Endothelial cell of umbilical vein (primary cell): ENCODE data around the gene EML4. TPM values are rescaled to one million over a fixed set of nuclear protein-coding genes. Genes with fewer than 3 reads are reported as not detected.

Experiments used
- BruUV-seq: library from RNA; stranded (reverse); fragments of 400-500 nt; replicated peaks from 2 replicates; lab custom pipeline; 2021; lab: Mats Ljungman, UMichigan
- CTCF ChIA-PET: fragments of 300-600, 350-600 bp; sonication (Branson Sonifier 250); formaldehyde crosslinking; loops from one replicate; lab custom pipeline; 2021; ENCODE audit warnings: antibody characterized with exemption, inconsistent platforms; lab: Charles Lee
- POLR2A ChIA-PET: fragments of 300-600, 350-600 bp; sonication (Branson Sonifier 250); formaldehyde crosslinking; loops from one replicate; lab custom pipeline; 2021; ENCODE audit warnings: antibody characterized with exemption, inconsistent platforms; lab: Charles Lee
- DNase-seq: peaks from one replicate; pipeline ENCODE4 v3.0.0-alpha.2; 2011; ENCODE audit warnings: low read depth, low spot score
- FAIRE-seq: peaks from 2 replicates; lab custom pipeline; 2011; peaks lifted over from hg19 to GRCh38; lab: Jason Lieb, UNC
- H2AFZ ChIP-seq: 2 replicates; pipeline ENCODE4 v1.6.0; 2012; ENCODE audit warnings: low read depth, low read length, control low read depth, inconsistent platforms
- H3K27ac ChIP-seq: 2 replicates; pipeline ENCODE4 v1.5.1; 2011; ENCODE audit warnings: low read depth, mild to moderate bottlenecking, control low read depth, low read length, moderate library complexity; ENCODE audit not compliant: insufficient read depth
- H3K27me3 ChIP-seq, 2 experiments: 2 replicates each; pipeline versions ENCODE4 v1.6.0 to v1.6.1; 2011; ENCODE audit warnings: low read length in 2 of 2, mixed read lengths in 1 of 2; ENCODE audit not compliant: control insufficient read depth in 2 of 2, insufficient read depth in 2 of 2
- H3K36me3 ChIP-seq, 2 experiments: 2 replicates in 1 of 2; 3 replicates in 1 of 2; pipeline ENCODE4 v1.5.1; 2011; ENCODE audit warnings: low read length in 2 of 2, mild to moderate bottlenecking in 1 of 2, moderate library complexity in 1 of 2; ENCODE audit not compliant: control insufficient read depth in 2 of 2, insufficient read depth in 2 of 2; ENCODE audit errors: extremely low read depth in 1 of 2
- H3K4me1 ChIP-seq: 3 replicates; pipeline ENCODE4 v1.5.1; 2011; ENCODE audit warnings: mild to moderate bottlenecking, low read length; ENCODE audit not compliant: control insufficient read depth, insufficient read depth; ENCODE audit errors: extremely low read depth
- H3K4me2 ChIP-seq: 2 replicates; pipeline ENCODE4 v1.6.1; 2011; ENCODE audit warnings: low read length, control low read depth, mixed read lengths; ENCODE audit not compliant: insufficient read depth
- H3K4me3 ChIP-seq, 3 experiments: fragments of 200-600 bp in 1 of 3; sonication (generic), shearing (Covaris generic) in 1 of 3; replicated peaks in 1 of 3; 2 replicates each; pipeline ENCODE4 v1.5.1; 2011 to 2016; ENCODE audit warnings: control low read depth in 3 of 3, low read length in 3 of 3, mild to moderate bottlenecking in 2 of 3, inconsistent platforms in 1 of 3, low read depth in 1 of 3, moderate library complexity in 1 of 3; ENCODE audit not compliant: insufficient read depth in 1 of 3
- H3K79me2 ChIP-seq: 2 replicates; pipeline ENCODE4 v1.6.0; 2012; ENCODE audit warnings: low read length, inconsistent platforms; ENCODE audit not compliant: control insufficient read depth, insufficient read depth
- H3K9ac ChIP-seq: replicated peaks from 2 replicates; pipeline ENCODE3; 2011; ENCODE audit warnings: low read length, control low read depth; ENCODE audit not compliant: insufficient read depth; ENCODE audit errors: extremely low read depth
- H3K9me1 ChIP-seq: replicated peaks from 3 replicates; pipeline ENCODE4 v1.6.0; 2011; ENCODE audit warnings: mild to moderate bottlenecking, low read length; ENCODE audit not compliant: control insufficient read depth, insufficient read depth; ENCODE audit errors: extremely low read depth
- H3K9me3 ChIP-seq: replicated peaks from 2 replicates; pipeline ENCODE4 v1.5.1; 2012; ENCODE audit warnings: low read length, inconsistent platforms; ENCODE audit not compliant: control insufficient read depth, insufficient read depth
- H4K20me1 ChIP-seq: replicated peaks from 2 replicates; pipeline ENCODE3; 2011; ENCODE audit warnings: mild to moderate bottlenecking, low read length; ENCODE audit not compliant: control insufficient read depth, insufficient read depth; ENCODE audit errors: extremely low read depth
- EZH2 ChIP-seq: IDR thresholded peaks from 2 replicates; pipeline ENCODE4 v1.6.1; 2012; ENCODE audit warnings: borderline replicate concordance, low read depth, mild to moderate bottlenecking, moderate library complexity, low read length, inconsistent platforms; ENCODE audit not compliant: severe bottlenecking
- FOS ChIP-seq: IDR thresholded peaks from 2 replicates; pipeline ENCODE4 v1.6.1; 2011; ENCODE audit warnings: mild to moderate bottlenecking, low read length, moderate library complexity, borderline replicate concordance; ENCODE audit not compliant: insufficient read depth
- GATA2 ChIP-seq: IDR thresholded peaks from 2 replicates; pipeline ENCODE4 v1.7.0; 2011; ENCODE audit warnings: low read depth, mild to moderate bottlenecking, moderate library complexity, mixed read lengths, low read length; ENCODE audit not compliant: insufficient read length, insufficient read depth
- JUN ChIP-seq: IDR thresholded peaks from 2 replicates; pipeline ENCODE4 v1.6.1; 2011; ENCODE audit warnings: borderline replicate concordance, low read depth; ENCODE audit not compliant: insufficient read length, insufficient read depth
- MYC ChIP-seq: IDR thresholded peaks from one replicate; pipeline ENCODE4 v1.6.1; 2011; ENCODE audit warnings: mild to moderate bottlenecking, low read depth, low read length
- POLR2A ChIP-seq: IDR thresholded peaks from 2 replicates; pipeline ENCODE4 v1.6.1; 2012; ENCODE audit warnings: low read depth, mild to moderate bottlenecking, control low read depth, low read length
- POLR2AphosphoS5 ChIP-seq: IDR thresholded peaks from 2 replicates; pipeline ENCODE4 v1.6.1; 2012; ENCODE audit warnings: low read depth, mild to moderate bottlenecking, control low read depth, low read length, moderate library complexity; ENCODE audit not compliant: insufficient read depth
- dilution Hi-C: fragments of 300-500 bp; cut with MboI; formaldehyde crosslinking; loops from one replicate; pipeline ENCODE4 v1.15.0; 2019; ENCODE audit warnings: low sequenced_read_pairs; ENCODE audit not compliant: extremely low pct_ligation_motif_present
- intact Hi-C: fragments of 100-400 bp; cut with micrococcal nuclease; formaldehyde crosslinking; loops from one replicate; pipeline ENCODE4 v1.10.0; 2022
- polyA plus RNA-seq, 4 experiments: library from polyadenylated mRNA; depleted of rRNA in 3 of 4; stranded (reverse) in 3 of 4; unstranded in 1 of 4; fragments of >200 nt; gene quantifications; 2 replicates each; pipeline versions ENCODE4 v1.2.1 to v1.2.3, GENCODE V29; 2011 to 2012; ENCODE audit warnings: missing spikeins in 1 of 4
- total RNA-seq: library from RNA; stranded (reverse); gene quantifications from 2 replicates; pipeline ENCODE4 v1.2.3, GENCODE V29; 2021
- TF ChIP-seq, protein P1 (sequence below): IDR thresholded peaks from 2 replicates; pipeline ENCODE4 v1.6.1; 2011; ENCODE audit not compliant: insufficient read depth, insufficient read length
- TF ChIP-seq, protein P2 (sequence below), 2 donors: IDR thresholded peaks; 1 replicate in 1 of 2; 2 replicates in 1 of 2; pipeline ENCODE4 v1.5.1; 2011; ENCODE audit warnings: low read length in 2 of 2, mild to moderate bottlenecking in 2 of 2, moderate library complexity in 2 of 2, control low read depth in 1 of 2, inconsistent platforms in 1 of 2, low read depth in 1 of 2; ENCODE audit not compliant: insufficient read depth in 1 of 2; ENCODE audit errors: extremely low read depth in 1 of 2

Gene EML4
- total and polyA plus RNA-seq, 2 donors (not counting 3 experiments of a cell fraction or from before 2014, with no cell fraction given), result 13.3 to 32.0 TPM

DNA sequence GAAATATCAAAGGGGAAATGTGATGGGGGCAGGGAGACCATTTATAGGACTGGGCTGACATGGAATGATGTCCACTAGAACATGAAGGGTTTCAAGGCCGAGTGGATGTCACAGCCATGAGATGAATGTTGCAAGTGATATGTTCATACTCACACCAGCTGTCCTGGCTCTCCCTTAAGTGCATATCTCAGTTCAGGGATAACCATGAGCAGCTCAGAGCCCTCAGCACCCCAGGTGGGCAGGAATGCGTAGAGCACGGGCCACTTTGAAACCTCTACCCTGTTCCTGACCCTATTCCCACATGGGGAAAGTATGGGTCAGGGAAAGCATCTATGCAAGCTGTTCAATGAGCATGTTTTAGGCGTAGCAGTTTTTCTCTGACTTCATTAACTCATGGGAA is 12.4 kb upstream of the EML4 start:
- H3K4me2 ChIP-seq, result no peak overlapping the region
- no peak for FAIRE-seq
- H3K4me1 ChIP-seq, result no peaks in the 10 kb centered on the region
- H3K36me3 ChIP-seq, result no peaks in the 10 kb centered on the region
- no peaks in the 10 kb centered on the region for H4K20me1 ChIP-seq
- TF ChIP-seq, protein P1, sequence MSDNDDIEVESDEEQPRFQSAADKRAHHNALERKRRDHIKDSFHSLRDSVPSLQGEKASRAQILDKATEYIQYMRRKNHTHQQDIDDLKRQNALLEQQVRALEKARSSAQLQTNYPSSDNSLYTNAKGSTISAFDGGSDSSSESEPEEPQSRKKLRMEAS, result no peak
- no peak for TF ChIP-seq EZH2
- TF ChIP-seq GATA2, result no peak
- TF ChIP-seq POLR2A, result no peak
- no peak for TF ChIP-seq FOS
- no peak for TF ChIP-seq JUN
- TF ChIP-seq, protein P2, sequence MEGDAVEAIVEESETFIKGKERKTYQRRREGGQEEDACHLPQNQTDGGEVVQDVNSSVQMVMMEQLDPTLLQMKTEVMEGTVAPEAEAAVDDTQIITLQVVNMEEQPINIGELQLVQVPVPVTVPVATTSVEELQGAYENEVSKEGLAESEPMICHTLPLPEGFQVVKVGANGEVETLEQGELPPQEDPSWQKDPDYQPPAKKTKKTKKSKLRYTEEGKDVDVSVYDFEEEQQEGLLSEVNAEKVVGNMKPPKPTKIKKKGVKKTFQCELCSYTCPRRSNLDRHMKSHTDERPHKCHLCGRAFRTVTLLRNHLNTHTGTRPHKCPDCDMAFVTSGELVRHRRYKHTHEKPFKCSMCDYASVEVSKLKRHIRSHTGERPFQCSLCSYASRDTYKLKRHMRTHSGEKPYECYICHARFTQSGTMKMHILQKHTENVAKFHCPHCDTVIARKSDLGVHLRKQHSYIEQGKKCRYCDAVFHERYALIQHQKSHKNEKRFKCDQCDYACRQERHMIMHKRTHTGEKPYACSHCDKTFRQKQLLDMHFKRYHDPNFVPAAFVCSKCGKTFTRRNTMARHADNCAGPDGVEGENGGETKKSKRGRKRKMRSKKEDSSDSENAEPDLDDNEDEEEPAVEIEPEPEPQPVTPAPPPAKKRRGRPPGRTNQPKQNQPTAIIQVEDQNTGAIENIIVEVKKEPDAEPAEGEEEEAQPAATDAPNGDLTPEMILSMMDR (IDR thresholded peaks at IDR 0.05; ENCODE audit: extremely low read depth in 1 of 2, insufficient read depth in 1 of 2, low read depth in 1 of 2, low read length in 2 of 2), result no peak
- TF ChIP-seq MYC, result no peak
- TF ChIP-seq POLR2AphosphoS5, result no peak
- no peak overlapping the region for H2AFZ ChIP-seq
- no peak overlapping the region for H3K27ac ChIP-seq
- H3K9me3 ChIP-seq, result no peaks in the 10 kb centered on the region
- dilution Hi-C loops, result no loop called here
- no peaks in the 10 kb centered on the region for H3K9me1 ChIP-seq
- no peak overlapping the region for H3K4me3 ChIP-seq
- ChIA-PET POLR2A (no interaction called here), CTCF (interaction anchor here (1.1 to 1.9 kb wide), 2 partner anchors 10 to 24 kb away, joined by 3 to 5 read pairs; no protein-coding TSS in a partner anchor)
- BruUV-seq, result no TSS peak
- no peak for DNase-seq
- no peaks in the 10 kb centered on the region for H3K79me2 ChIP-seq
- H3K9ac ChIP-seq, result no peak overlapping the region
- H3K27me3 ChIP-seq, result peaks cover 2 to 5% of the 10 kb centered on the region in 2 experiments
- intact Hi-C loops, result no loop called here
